ENCODE data around the gene CRTC2.
A peak's percentile ranks its signal among the peaks of the same experiment; 100 is the strongest.
"Not testable (repeated sequence)": the region's sequence is repeated elsewhere in the genome, so short reads cannot be mapped to it uniquely, and the experiment has no call there.

CRTC2 gene

DNA sequence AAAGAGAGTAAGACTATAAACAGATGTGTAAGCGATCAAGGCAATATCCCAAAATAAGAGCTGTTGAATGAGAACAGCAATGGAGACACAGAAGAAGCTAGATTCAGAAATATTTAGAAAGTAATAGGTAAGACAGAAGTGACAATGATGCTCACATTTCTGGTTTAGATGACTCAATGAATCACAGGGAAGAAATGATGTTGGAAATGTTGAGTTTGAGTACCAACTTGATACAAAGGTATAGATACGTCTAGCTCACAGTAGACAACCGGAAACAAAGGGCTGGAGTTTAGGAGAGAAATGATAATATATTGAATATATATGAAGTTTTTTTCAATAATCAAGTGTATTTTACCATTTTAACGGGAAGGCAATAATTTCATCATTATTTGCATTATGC lies 42.1 kb downstream of the CRTC2 start:
- no peak for DNase-seq (ENCODE audit: low read depth)
- TF ChIP-seq, protein P1, sequence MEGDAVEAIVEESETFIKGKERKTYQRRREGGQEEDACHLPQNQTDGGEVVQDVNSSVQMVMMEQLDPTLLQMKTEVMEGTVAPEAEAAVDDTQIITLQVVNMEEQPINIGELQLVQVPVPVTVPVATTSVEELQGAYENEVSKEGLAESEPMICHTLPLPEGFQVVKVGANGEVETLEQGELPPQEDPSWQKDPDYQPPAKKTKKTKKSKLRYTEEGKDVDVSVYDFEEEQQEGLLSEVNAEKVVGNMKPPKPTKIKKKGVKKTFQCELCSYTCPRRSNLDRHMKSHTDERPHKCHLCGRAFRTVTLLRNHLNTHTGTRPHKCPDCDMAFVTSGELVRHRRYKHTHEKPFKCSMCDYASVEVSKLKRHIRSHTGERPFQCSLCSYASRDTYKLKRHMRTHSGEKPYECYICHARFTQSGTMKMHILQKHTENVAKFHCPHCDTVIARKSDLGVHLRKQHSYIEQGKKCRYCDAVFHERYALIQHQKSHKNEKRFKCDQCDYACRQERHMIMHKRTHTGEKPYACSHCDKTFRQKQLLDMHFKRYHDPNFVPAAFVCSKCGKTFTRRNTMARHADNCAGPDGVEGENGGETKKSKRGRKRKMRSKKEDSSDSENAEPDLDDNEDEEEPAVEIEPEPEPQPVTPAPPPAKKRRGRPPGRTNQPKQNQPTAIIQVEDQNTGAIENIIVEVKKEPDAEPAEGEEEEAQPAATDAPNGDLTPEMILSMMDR (conservative IDR thresholded peaks at IDR 0.05; ENCODE audit: low read length), result no peak
- no peak overlapping the region for H3K4me3 ChIP-seq (ENCODE audit: low read length)

GRCh38 chr1:153912349-153912748 lies 46.1 kb downstream of the CRTC2 start:
- no peak for DNase-seq (ENCODE audit: low read depth)
- TF ChIP-seq, protein P1 (conservative IDR thresholded peaks at IDR 0.05; ENCODE audit: low read length), result no peak
- H3K4me3 ChIP-seq (ENCODE audit: low read length), result no peak overlapping the region

DNA sequence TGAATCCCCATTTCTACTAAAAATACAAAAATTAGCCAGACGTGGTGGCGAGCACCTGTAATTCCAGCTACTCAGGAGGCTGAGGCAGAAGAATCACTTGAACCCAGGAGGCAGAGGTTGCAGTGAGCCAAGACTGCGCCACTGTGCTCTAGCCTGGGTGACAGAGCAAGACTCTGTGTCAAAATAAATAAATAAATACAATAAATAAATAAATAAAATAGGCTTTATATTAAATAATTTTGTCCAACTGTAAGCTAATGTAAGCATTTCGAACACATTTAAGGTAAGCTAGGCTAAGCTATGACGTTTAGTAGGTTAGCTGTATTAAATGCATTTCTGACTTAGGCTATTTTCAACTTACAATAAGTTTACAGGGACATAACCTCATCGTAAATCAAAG lies 47.9 kb downstream of the CRTC2 start:
- H3K4me3 ChIP-seq (ENCODE audit: low read length); DNase-seq (ENCODE audit: low read depth): not testable (repeated sequence)

DNA sequence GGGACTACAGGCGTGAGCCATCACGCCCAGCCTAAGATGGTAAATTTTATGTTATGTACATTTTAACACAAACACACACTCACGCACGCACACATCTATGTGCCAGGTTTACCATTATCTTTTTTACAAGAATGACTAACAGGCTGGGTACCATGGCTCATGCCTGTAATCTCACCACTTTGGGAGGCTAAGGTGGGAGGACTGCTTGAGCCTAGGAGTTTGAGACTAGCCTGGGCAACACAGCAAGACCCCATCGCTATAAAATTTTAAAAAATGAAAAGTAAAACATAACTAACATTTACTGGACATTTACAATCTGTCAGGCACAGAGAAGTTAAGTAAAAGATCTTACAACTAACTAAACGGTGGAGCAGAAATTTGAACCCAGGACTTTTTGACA lies 50.3 kb downstream of the CRTC2 start:
- TF ChIP-seq, protein P1 (conservative IDR thresholded peaks at IDR 0.05; ENCODE audit: low read length), result no peak
- no peak overlapping the region for H3K4me3 ChIP-seq (ENCODE audit: low read length)
- DNase-seq (ENCODE audit: low read depth), result no peak

GRCh38 chr1:153907134-153907533 lies 51.3 kb downstream of the CRTC2 start:
- H3K4me3 ChIP-seq (ENCODE audit: low read length), result no peak overlapping the region
- DNase-seq (ENCODE audit: low read depth), result no peak
- TF ChIP-seq, protein P1 (conservative IDR thresholded peaks at IDR 0.05; ENCODE audit: low read length), result no peak

- TF ChIP-seq, protein P1 (conservative IDR thresholded peaks at IDR 0.05; ENCODE audit: low read length), result no peak
Observed at GRCh38 chr1:153906396-153906795, 52.0 kb downstream of the CRTC2 start.

DNA sequence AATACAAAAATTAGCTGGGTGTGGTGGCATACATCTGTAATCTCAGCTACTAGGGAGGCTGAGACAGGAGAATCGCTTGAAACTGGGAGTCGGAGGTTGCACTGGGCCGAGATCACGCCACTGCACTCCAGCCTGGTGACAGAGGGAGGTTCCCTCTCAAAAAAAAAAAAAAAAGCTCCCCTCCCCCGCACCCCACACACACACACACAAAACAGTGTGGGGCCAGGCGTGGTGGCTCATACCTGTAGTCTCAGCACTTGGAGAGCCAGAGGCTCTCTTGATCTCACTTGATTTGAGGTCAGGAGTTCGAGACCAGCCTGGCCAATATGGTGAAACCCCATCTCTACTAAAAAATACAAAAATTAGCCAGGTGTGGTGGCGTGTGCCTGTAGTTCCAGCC lies 52.5 kb downstream of the CRTC2 start:
- H3K4me3 ChIP-seq (ENCODE audit: low read length); DNase-seq (ENCODE audit: low read depth): not testable (repeated sequence)

More at GRCh38 chr1:153906396-153906795, 52.0 kb downstream of the CRTC2 start:
- no peak for DNase-seq (ENCODE audit: low read depth)
- H3K4me3 ChIP-seq (ENCODE audit: low read length), result no peak overlapping the region

DNA sequence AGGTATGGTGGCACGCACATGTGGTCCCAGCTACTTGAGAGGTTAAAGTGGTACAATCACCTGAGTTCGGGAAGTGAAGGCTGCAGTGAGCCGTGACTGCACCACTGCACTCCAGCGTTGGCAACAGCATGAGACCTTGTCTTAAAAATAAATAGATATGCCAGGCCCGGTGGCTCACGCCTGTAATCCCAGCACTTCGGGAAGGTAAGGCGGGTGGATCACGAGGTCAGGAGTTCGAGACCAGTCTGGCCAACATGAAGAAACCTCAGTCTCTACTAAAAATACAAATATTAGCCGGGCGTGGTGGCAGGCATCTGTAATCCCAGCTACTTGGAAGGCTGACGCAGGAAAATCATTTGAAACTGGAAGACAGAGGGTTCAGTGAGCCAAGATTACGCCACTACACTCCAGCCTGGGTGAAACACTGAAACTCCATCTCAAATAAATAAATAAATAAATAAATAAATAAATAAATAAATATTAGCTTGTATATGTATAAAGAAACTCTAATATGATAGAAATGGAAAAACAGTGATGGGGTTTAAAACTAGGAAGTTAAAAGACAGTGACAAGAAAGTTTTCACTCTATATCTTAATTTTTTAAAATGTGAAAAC lies 54.5 kb downstream of the CRTC2 start:
- TF ChIP-seq, protein P1 (conservative IDR thresholded peaks at IDR 0.05; ENCODE audit: low read length), result no peak

More for the DNA sequence above, 54.5 kb downstream of the CRTC2 start:
- no peak overlapping the region for H3K4me3 ChIP-seq (ENCODE audit: low read length)
- DNase-seq (ENCODE audit: low read depth), result peak; percentile 46

Measured in AG10803 (cell line).